RWPE2 (cell line): Measurements from ENCODE around the gene RAD18.

Experiments
- ATAC-seq: fragments of 200-7000 bp; cut with Tn5 transposase; 3 replicates; pipeline ENCODE4 v1.9.1; 2021; ENCODE audit warnings: low read depth
- DNase-seq: peaks from one replicate; pipeline ENCODE4 v3.0.0-alpha.2; 2020; ENCODE audit warnings: low spot score
- H3K27ac ChIP-seq: fragments of 450-650 bp; 2 replicates; pipeline ENCODE4 v1.5.1; 2017; ENCODE audit warnings: mild to moderate bottlenecking; ENCODE audit not compliant: poor library complexity, severe bottlenecking
- H3K27me3 ChIP-seq: fragments of 250-450 bp; sonication (Bioruptor Pico); 2 replicates; pipeline ENCODE4 v1.5.1; 2021; ENCODE audit warnings: mild to moderate bottlenecking, moderate library complexity; ENCODE audit not compliant: insufficient read depth, poor library complexity, severe bottlenecking
- H3K36me3 ChIP-seq: fragments of 250-450 bp; sonication (Bioruptor Pico); 2 replicates; pipeline ENCODE4 v1.5.1; 2020; ENCODE audit warnings: low read depth, mild to moderate bottlenecking, moderate library complexity
- H3K4me1 ChIP-seq: fragments of 250-450 bp; sonication (Bioruptor Pico); 2 replicates; pipeline ENCODE4 v1.5.1; 2021; ENCODE audit warnings: mild to moderate bottlenecking, moderate library complexity; ENCODE audit not compliant: insufficient read depth, poor library complexity, severe bottlenecking
- H3K4me3 ChIP-seq: fragments of 250-450 bp; sonication (Bioruptor Pico); 2 replicates; pipeline ENCODE4 v1.5.1; 2021; ENCODE audit warnings: mild to moderate bottlenecking, moderate library complexity; ENCODE audit not compliant: severe bottlenecking
- H3K9me3 ChIP-seq: fragments of 250-450 bp; sonication (Bioruptor Pico); 2 replicates; pipeline ENCODE4 v1.5.1; 2021; ENCODE audit warnings: mild to moderate bottlenecking, moderate library complexity; ENCODE audit not compliant: severe bottlenecking
- TF ChIP-seq, protein P1 (sequence below): fragments of 450-650 bp; IDR thresholded peaks from one replicate; pipeline ENCODE4 v1.5.1; 2017; ENCODE audit warnings: mild to moderate bottlenecking, moderate library complexity; ENCODE audit not compliant: poor library complexity, severe bottlenecking

RAD18 gene

DNA sequence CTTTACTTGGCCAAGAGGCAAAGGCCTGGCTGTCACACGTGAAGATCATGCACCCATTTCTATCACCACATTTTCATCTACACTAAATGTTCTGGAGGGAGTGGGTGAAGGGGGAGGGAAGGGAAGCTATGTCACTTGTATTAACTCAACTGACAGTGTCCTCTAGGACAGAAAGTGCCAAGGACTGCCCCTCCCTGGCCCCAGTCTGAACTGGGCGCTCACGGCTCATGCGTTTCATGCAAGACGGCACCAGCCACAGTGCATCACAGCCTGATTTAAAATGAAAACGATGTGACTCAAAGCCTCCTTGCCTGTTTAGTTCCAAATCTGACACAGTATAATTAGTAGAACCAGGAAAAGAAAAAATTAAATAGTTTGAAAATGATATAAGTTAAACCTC is 20.8 kb upstream of the RAD18 start:
- TF ChIP-seq, protein P1, sequence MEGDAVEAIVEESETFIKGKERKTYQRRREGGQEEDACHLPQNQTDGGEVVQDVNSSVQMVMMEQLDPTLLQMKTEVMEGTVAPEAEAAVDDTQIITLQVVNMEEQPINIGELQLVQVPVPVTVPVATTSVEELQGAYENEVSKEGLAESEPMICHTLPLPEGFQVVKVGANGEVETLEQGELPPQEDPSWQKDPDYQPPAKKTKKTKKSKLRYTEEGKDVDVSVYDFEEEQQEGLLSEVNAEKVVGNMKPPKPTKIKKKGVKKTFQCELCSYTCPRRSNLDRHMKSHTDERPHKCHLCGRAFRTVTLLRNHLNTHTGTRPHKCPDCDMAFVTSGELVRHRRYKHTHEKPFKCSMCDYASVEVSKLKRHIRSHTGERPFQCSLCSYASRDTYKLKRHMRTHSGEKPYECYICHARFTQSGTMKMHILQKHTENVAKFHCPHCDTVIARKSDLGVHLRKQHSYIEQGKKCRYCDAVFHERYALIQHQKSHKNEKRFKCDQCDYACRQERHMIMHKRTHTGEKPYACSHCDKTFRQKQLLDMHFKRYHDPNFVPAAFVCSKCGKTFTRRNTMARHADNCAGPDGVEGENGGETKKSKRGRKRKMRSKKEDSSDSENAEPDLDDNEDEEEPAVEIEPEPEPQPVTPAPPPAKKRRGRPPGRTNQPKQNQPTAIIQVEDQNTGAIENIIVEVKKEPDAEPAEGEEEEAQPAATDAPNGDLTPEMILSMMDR = no peak
- ATAC-seq = no peak
- DNase-seq = no peak

DNA sequence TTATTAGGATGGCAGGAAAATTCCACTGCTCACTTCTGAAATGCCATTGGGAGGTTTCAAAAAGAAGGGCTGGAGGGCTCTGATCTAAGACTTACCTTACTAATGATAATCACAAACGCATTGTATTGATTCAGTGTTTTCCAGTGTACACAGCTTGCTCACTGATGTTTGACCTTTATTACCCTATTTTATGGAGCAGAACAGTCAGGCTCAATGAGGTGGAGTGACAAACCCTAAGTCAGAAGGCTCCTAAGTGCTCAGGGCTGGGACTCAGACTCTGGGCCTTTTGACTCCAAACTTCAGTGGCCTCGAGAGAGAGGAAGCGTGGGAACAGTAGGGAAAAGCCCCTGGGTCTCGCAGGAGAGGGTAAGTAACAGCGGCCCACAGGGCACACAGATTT is 20.3 kb upstream of the RAD18 start:
- Histone ChIP-seq H3K4me3 (no peak overlapping the region), H3K9me3 (no peaks in the 10 kb centered on the region), H3K27me3 (no peaks in the 10 kb centered on the region), H3K4me1 (no peaks in the 10 kb centered on the region), H3K36me3 (no peaks in the 10 kb centered on the region), H3K27ac (no peak overlapping the region)
- TF ChIP-seq, protein P1 = no peak
- ATAC-seq (no peak), DNase-seq (no peak)

More for the DNA sequence above, 20.8 kb upstream of the RAD18 start:
- Histone ChIP-seq H3K4me1 (no peaks in the 10 kb centered on the region), H3K9me3 (no peaks in the 10 kb centered on the region), H3K27me3 (no peaks in the 10 kb centered on the region), H3K36me3 (no peaks in the 10 kb centered on the region), H3K27ac (no peak overlapping the region), H3K4me3 (no peak overlapping the region)

DNA sequence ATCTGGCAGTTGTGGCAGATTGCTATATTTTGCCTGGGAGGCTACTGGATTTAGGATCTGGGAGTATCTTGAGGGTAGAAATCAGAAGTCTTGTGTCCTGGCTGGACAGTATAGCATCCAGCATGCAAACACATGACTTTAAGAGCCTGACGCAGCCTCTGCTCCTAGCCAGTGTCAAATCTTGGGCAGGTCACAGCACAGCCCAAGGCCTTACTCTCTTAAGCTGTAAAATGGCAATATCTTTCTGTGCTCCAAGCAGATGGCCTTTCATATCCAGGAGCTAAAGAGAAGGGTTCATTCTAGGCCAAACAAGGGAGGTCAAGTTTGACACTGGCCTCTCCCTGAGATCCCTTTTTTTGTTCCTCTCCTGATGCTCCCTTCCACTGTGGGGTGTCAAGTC is 19.8 kb upstream of the RAD18 start:
- no peak for DNase-seq

DNA sequence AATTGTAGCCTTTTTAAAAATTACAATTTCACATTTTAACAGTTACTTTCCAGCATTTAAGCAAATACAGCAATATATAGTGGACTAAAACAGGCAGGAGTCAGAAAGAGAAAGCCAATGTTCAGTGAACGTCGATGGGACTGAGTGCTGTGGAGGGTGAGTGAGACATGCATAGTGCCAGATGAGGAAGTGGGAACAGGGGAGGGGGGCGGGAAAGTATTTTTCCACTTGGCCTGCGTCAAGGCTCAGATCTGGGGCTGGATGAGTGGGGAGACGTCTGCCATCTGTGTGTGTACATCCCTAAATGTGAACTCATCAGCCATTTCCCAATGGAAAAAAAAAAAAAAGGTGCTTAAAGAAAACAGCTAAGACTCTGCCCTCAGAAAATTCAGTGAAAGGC is 19.2 kb upstream of the RAD18 start:
- Histone ChIP-seq H3K36me3 (no peaks in the 10 kb centered on the region), H3K9me3 (no peaks in the 10 kb centered on the region), H3K27me3 (no peaks in the 10 kb centered on the region), H3K4me1 (no peaks in the 10 kb centered on the region), H3K27ac (no peak overlapping the region), H3K4me3 (no peak overlapping the region)
- ATAC-seq (no peak), DNase-seq (no peak)
- TF ChIP-seq, protein P1 = no peak

More for the DNA sequence above, 19.8 kb upstream of the RAD18 start:
- H3K4me3 ChIP-seq = no peak overlapping the region
- TF ChIP-seq, protein P1 = no peak
- H3K4me1 ChIP-seq = no peaks in the 10 kb centered on the region
- no peaks in the 10 kb centered on the region for H3K36me3 ChIP-seq
- no peaks in the 10 kb centered on the region for H3K9me3 ChIP-seq
- no peak for ATAC-seq
- H3K27me3 ChIP-seq = no peaks in the 10 kb centered on the region
- no peak overlapping the region for H3K27ac ChIP-seq

DNA sequence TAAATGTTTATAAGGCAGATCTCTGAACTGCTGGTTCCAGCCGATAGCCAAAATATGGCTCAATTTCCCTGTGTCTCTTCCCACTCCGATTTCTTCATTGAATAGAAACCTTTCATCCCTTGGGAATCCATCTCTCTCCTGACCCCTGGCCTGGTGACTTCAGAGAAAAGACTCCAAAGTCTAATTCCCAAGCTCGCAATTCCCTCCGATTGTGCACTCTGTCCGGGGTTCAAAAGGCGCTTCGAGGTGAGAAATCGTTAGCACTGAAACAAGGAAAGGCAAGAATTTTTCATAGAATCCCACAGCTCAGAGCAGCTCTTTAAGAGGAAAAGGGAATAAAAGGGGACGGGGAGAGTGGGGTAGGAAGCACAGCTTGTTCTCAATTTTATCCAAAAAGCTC is 18.4 kb upstream of the RAD18 start:
- H3K9me3 ChIP-seq = no peaks in the 10 kb centered on the region
- no peaks in the 10 kb centered on the region for H3K27me3 ChIP-seq
- H3K36me3 ChIP-seq = no peaks in the 10 kb centered on the region
- ATAC-seq (no peak), DNase-seq (no peak)
- TF ChIP-seq, protein P1 = no peak
- no peak overlapping the region for H3K27ac ChIP-seq
- H3K4me3 ChIP-seq = no peak overlapping the region
- no peaks in the 10 kb centered on the region for H3K4me1 ChIP-seq
